HUDEP-2 (cell line): Measurements from ENCODE around the gene PLXNA2.

Experiments used
- DNase-seq, 76 experiments: peaks; one replicate each; lab custom pipeline; 2025; ENCODE audit not compliant: unreplicated experiment in 76 of 76; lab: John Stamatoyannopoulos, UW

PLXNA2 gene

GRCh38 chr1:208106218-208106617 is 138.0 kb downstream of the PLXNA2 start:
- DNase-seq: no peak

- no peak for DNase-seq
These were observed 138.4 kb downstream of the PLXNA2 start for GRCh38 chr1:208105756-208106155.

- no peak for DNase-seq
These were observed 140.3 kb downstream of the PLXNA2 start for GRCh38 chr1:208103597-208104513.

- no peak for DNase-seq
These were observed 142.3 kb downstream of the PLXNA2 start for GRCh38 chr1:208101661-208102431.

GRCh38 chr1:208100906-208101305 is 143.3 kb downstream of the PLXNA2 start:
- DNase-seq: no peak

GRCh38 chr1:208100106-208100505 is 144.1 kb downstream of the PLXNA2 start:
- no peak for DNase-seq

GRCh38 chr1:208098773-208099172 is 145.4 kb downstream of the PLXNA2 start:
- no peak for DNase-seq

GRCh38 chr1:208093754-208094719 is 150.1 kb downstream of the PLXNA2 start:
- DNase-seq: peak in 55 of 76 experiments; percentile 4 to 67 (median 35)

- no peak for DNase-seq
These were observed 151.1 kb downstream of the PLXNA2 start for GRCh38 chr1:208093046-208093445.

GRCh38 chr1:208090388-208091301 is 153.5 kb downstream of the PLXNA2 start:
- DNase-seq: no peak

- no peak for DNase-seq
These were observed 154.3 kb downstream of the PLXNA2 start for GRCh38 chr1:208089761-208090370.

- no peak for DNase-seq
These were observed 155.0 kb downstream of the PLXNA2 start for GRCh38 chr1:208089149-208089548.

GRCh38 chr1:208088319-208088718 is 155.9 kb downstream of the PLXNA2 start:
- no peak for DNase-seq

- DNase-seq: no peak
These were observed 158.3 kb downstream of the PLXNA2 start for GRCh38 chr1:208085655-208086515.

- DNase-seq: no peak
These were observed 159.4 kb downstream of the PLXNA2 start for GRCh38 chr1:208084764-208085163.

- no peak for DNase-seq
These were observed 160.0 kb downstream of the PLXNA2 start for GRCh38 chr1:208084220-208084619.

- DNase-seq: no peak
These were observed 160.5 kb downstream of the PLXNA2 start for GRCh38 chr1:208083715-208084085.

- DNase-seq: no peak
These were observed 161.0 kb downstream of the PLXNA2 start for GRCh38 chr1:208083016-208083714.
